Dermis blood vessel endothelial cell (primary cell): ENCODE data around the gene HLA-DRB5. TPM values are rescaled to one million over a fixed set of nuclear protein-coding genes. Genes with fewer than 3 reads are reported as not detected.
"Not testable (repeated sequence)": the region's sequence is repeated elsewhere in the genome, so short reads cannot be mapped to it uniquely, and the experiment has no call there.

Experiments
- DNase-seq: peaks from one replicate; pipeline ENCODE4 v3.0.0; 2010
- total RNA-seq: library from RNA; depleted of rRNA; stranded (reverse); fragments of >200 nt; gene quantifications from 2 replicates; pipeline ENCODE4 v1.2.3, GENCODE V29; 2014

The HLA-DRB5 gene
- total RNA-seq: not detected in 2 replicates

GRCh38 chr6:32529697-32530430, at the start of gene HLA-DRB5:
Gene HLA-DRB5, minus strand, starts transcription at chr6:32530287. Its CDS starts 63 bp downstream, at chr6:32530224.
- peak; percentile 52 for DNase-seq

- no peak for DNase-seq
These were observed 48.9 kb upstream of the HLA-DRB5 start for GRCh38 chr6:32578962-32579361.

GRCh38 chr6:32577493-32577892, 47.4 kb upstream of the HLA-DRB5 start:
- not testable (repeated sequence) for DNase-seq

- no peak for DNase-seq
These were observed 46.2 kb upstream of the HLA-DRB5 start for GRCh38 chr6:32576250-32576649.

GRCh38 chr6:32570363-32570905, 40.3 kb upstream of the HLA-DRB5 start:
- DNase-seq: no peak

- DNase-seq: no peak
These were observed 38.5 kb upstream of the HLA-DRB5 start for GRCh38 chr6:32568561-32568960.

GRCh38 chr6:32566957-32567356, 36.9 kb upstream of the HLA-DRB5 start:
- no peak for DNase-seq

- no peak for DNase-seq
These were observed 35.4 kb upstream of the HLA-DRB5 start for GRCh38 chr6:32565511-32565910.

GRCh38 chr6:32562940-32563339, 32.9 kb upstream of the HLA-DRB5 start:
- no peak for DNase-seq

- no peak for DNase-seq
These were observed 29.7 kb upstream of the HLA-DRB5 start for GRCh38 chr6:32559747-32560146.

- no peak for DNase-seq
These were observed 28.5 kb upstream of the HLA-DRB5 start for GRCh38 chr6:32558426-32559057.

GRCh38 chr6:32554116-32554965, 24.3 kb upstream of the HLA-DRB5 start:
- DNase-seq: no peak

- no peak for DNase-seq
These were observed 23.1 kb upstream of the HLA-DRB5 start for GRCh38 chr6:32553037-32553742.

- peak; percentile 71 for DNase-seq
These were observed 21.3 kb upstream of the HLA-DRB5 start for GRCh38 chr6:32551410-32551809.

- DNase-seq: no peak
These were observed 9.8 kb upstream of the HLA-DRB5 start for GRCh38 chr6:32539839-32540238.

- DNase-seq: not testable (repeated sequence)
These were observed 325 bp upstream of the HLA-DRB5 start for GRCh38 chr6:32530431-32530793.

GRCh38 chr6:32522302-32523047, 7.6 kb downstream of the HLA-DRB5 start:
- DNase-seq: no peak

- no peak for DNase-seq
These were observed 10.2 kb downstream of the HLA-DRB5 start for GRCh38 chr6:32519910-32520258.

- no peak for DNase-seq
These were observed 10.8 kb downstream of the HLA-DRB5 start for GRCh38 chr6:32519118-32519909.

GRCh38 chr6:32517654-32518445, 12.2 kb downstream of the HLA-DRB5 start:
- no peak for DNase-seq
